GM12801 (cell line): ENCODE results near the gene GP9.

Source experiments
- CTCF ChIP-seq: IDR thresholded peaks from one replicate; pipeline ENCODE4 v1.5.1; 2011; ENCODE audit warnings: control low read depth; ENCODE audit not compliant: insufficient read length; ENCODE audit errors: extremely low read depth

GP9 gene

GRCh38 chr3:129060276-129061022 lies at the start of gene GP9:
Gene GP9 (plus strand): TSS chr3:129060779. CDS start chr3:129061740, 961 bp downstream.
- no peak for TF ChIP-seq CTCF

- no peak for TF ChIP-seq CTCF
Observed at GRCh38 chr3:129013491-129013891, 47.1 kb upstream of the GP9 start.

- no peak for TF ChIP-seq CTCF
Observed at GRCh38 chr3:129014148-129014547, 46.4 kb upstream of the GP9 start.

- TF ChIP-seq CTCF, result no peak
Observed at GRCh38 chr3:129014793-129015345, 45.7 kb upstream of the GP9 start.

- TF ChIP-seq CTCF, result no peak
Observed at GRCh38 chr3:129015388-129016105, 45.0 kb upstream of the GP9 start.

- TF ChIP-seq CTCF, result no peak
Observed at GRCh38 chr3:129016356-129016719, 44.2 kb upstream of the GP9 start.

- TF ChIP-seq CTCF, result no peak
Observed at GRCh38 chr3:129016720-129017483, 43.7 kb upstream of the GP9 start.
